CD4-positive, alpha-beta memory T cell (primary cell): ENCODE measurements around the gene TTF1. TPM values are rescaled to one million over a fixed set of nuclear protein-coding genes. Genes with fewer than 3 reads are reported as not detected.
"Not testable (repeated sequence)": the region's sequence is repeated elsewhere in the genome, so short reads cannot be mapped to it uniquely, and the experiment has no call there.

ENCODE experiments used
- CTCF ChIA-PET: fragments of 350-600 bp; sonication (Branson Sonifier 250); formaldehyde crosslinking; loops from one replicate; lab custom pipeline; 2021; ENCODE audit warnings: inconsistent platforms; ENCODE audit not compliant: partially characterized antibody; lab: Charles Lee
- POLR2A ChIA-PET: fragments of 350-600 bp; sonication (Branson Sonifier 250); formaldehyde crosslinking; loops from one replicate; lab custom pipeline; 2021; ENCODE audit not compliant: partially characterized antibody; lab: Charles Lee
- DNase-seq, 5 donors: peaks; one replicate each; pipeline versions ENCODE4 v3.0.0 to v3.0.0-alpha.2; 2020 to 2022; ENCODE audit warnings: mixed read lengths in 1 of 5
- H3K27ac ChIP-seq: one replicate; pipeline ENCODE4 v1.7.0; 2013; ENCODE audit warnings: low read depth, low read length
- H3K27me3 ChIP-seq: 2 replicates; pipeline ENCODE4 v1.7.0; 2013; ENCODE audit warnings: mild to moderate bottlenecking, low read length, moderate library complexity; ENCODE audit not compliant: insufficient read depth
- H3K36me3 ChIP-seq: 2 replicates; pipeline ENCODE4 v1.7.0; 2013; ENCODE audit warnings: mild to moderate bottlenecking, low read length, moderate library complexity; ENCODE audit not compliant: insufficient read depth
- H3K4me1 ChIP-seq: 2 replicates; pipeline ENCODE4 v1.7.0; 2013; ENCODE audit warnings: mild to moderate bottlenecking, low read length, moderate library complexity; ENCODE audit not compliant: insufficient read depth
- H3K4me3 ChIP-seq, 2 donors: one replicate each; pipeline ENCODE4 v1.7.0; 2013; ENCODE audit warnings: low read length in 2 of 2, mild to moderate bottlenecking in 1 of 2
- H3K9me3 ChIP-seq, 2 donors: one replicate each; pipeline ENCODE4 v1.7.0; 2013; ENCODE audit warnings: low read length in 2 of 2, control low read depth in 1 of 2; ENCODE audit not compliant: control insufficient read depth in 1 of 2
- H3K27ac Mint-ChIP-seq, 7 donors: one replicate each; pipeline ENCODE4 v1.8.0; 2020 to 2021; ENCODE audit warnings: mixed read lengths in 7 of 7, mild to moderate bottlenecking in 6 of 7, inconsistent platforms in 3 of 7, moderate library complexity in 3 of 7
- H3K27me3 Mint-ChIP-seq, 2 donors: one replicate each; pipeline ENCODE4 v1.8.0; 2020 to 2021; ENCODE audit warnings: mixed read lengths in 2 of 2
- H3K36me3 Mint-ChIP-seq, 2 donors: one replicate each; pipeline ENCODE4 v1.8.0; 2020 to 2021; ENCODE audit warnings: mixed read lengths in 2 of 2, inconsistent platforms in 1 of 2, mild to moderate bottlenecking in 1 of 2
- H3K4me1 Mint-ChIP-seq, 4 donors: one replicate each; pipeline ENCODE4 v1.8.0; 2020 to 2021; ENCODE audit warnings: mixed read lengths in 4 of 4, mild to moderate bottlenecking in 1 of 4
- H3K4me3 Mint-ChIP-seq, 8 donors: one replicate each; pipeline ENCODE4 v1.8.0; 2020 to 2021; ENCODE audit warnings: mixed read lengths in 8 of 8, mild to moderate bottlenecking in 7 of 8, moderate library complexity in 6 of 8, inconsistent platforms in 3 of 8
- H3K9me3 Mint-ChIP-seq, 8 donors: one replicate each; pipeline ENCODE4 v1.8.0; 2020 to 2021; ENCODE audit warnings: mixed read lengths in 8 of 8, mild to moderate bottlenecking in 5 of 8, inconsistent platforms in 3 of 8, moderate library complexity in 1 of 8
- intact Hi-C: fragments of 100-400 bp; cut with micrococcal nuclease; formaldehyde crosslinking; loops from one replicate; pipeline ENCODE4 v1.15.1; 2023
- polyA plus RNA-seq, 2 donors: library from polyadenylated mRNA; unstranded; fragments of 300-500 nt; fragmentation: Illumina TruSeq; gene quantifications; one replicate each; pipeline ENCODE4 v1.2.3, GENCODE V29; 2021
- total RNA-seq, 2 experiments: library from RNA; stranded (reverse); gene quantifications; one replicate each; pipeline ENCODE4 v1.2.3, GENCODE V29; 2021

TTF1 gene
- total and polyA plus RNA-seq, 4 experiments from 2014 or later: 5.8 to 22.2 (median 15.7) TPM

DNA sequence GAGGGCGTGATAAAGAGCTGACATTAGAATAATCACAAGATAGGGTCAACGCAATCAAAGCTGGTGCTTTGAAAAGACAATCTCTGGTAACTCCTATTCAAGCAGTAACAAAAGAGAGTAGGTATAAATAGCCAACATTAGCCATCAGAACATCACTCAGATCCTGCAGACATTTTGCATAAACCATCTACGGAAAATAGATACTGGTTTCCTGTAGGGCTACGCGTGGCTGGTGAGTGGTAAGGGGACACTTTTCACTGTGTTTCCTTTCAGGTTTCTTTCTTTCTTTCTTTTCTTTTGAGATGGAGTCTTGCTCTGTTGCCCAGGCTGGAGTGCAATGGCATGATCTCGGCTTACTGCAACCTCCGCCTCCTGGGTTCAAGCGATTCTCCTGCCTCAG lies 22.3 kb downstream of the TTF1 start:
- CTCF ChIA-PET: interaction anchor here (0.6 kb wide), 1 partner anchor 31 kb away, joined by 3 read pairs; no protein-coding TSS in a partner anchor
- H3K27me3 ChIP-seq: no peaks in the 10 kb centered on the region
- H3K4me3 Mint-ChIP-seq: no peak overlapping the region
- H3K27me3 Mint-ChIP-seq: no peaks in the 10 kb centered on the region
- H3K4me3 ChIP-seq: no peak overlapping the region
- H3K9me3 Mint-ChIP-seq: no peaks in the 10 kb centered on the region
- intact Hi-C loops: no loop called here
- no peak for DNase-seq
- H3K4me1 ChIP-seq: no peaks in the 10 kb centered on the region
- H3K27ac Mint-ChIP-seq: peak overlapping the region in 4 of 7 donors; percentile 1 to 80 (median 17)
- H3K9me3 ChIP-seq: no peaks in the 10 kb centered on the region
- H3K4me1 Mint-ChIP-seq: peaks cover 11 to 15% (median 12%) of the 10 kb centered on the region in 4 donors
- H3K36me3 Mint-ChIP-seq: peaks cover 40 to 70% of the 10 kb centered on the region in 2 donors
- H3K27ac ChIP-seq: no peak overlapping the region
- POLR2A ChIA-PET: interaction anchor here (0.6 to 1.2 kb wide), 2 partner anchors 10 to 29 kb away, joined by 3 to 4 read pairs; partner anchors contain the start of gene SETX
- peaks cover 52% of the 10 kb centered on the region for H3K36me3 ChIP-seq

DNA sequence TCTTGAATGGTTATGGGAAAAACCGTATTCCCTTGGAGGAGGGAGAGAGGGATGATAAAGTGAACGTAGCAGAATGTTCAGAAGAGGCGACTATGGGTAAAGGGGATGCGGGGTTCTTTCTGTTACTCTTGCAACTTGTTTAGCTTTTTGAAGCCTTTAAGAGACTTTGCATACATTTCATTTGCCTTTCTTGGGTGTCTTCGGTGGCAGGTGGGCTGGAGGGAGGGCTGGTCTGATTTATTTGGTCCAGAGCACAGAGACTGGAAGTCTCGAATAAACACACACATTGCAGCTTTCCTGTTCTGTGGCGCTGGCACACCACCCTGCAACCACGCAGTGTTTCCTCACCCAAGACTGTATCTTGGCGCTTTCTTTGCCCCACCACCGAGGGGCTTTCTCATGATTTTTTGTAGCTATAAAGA lies 23.2 kb downstream of the TTF1 start:
- Mint-ChIP-seq H3K4me1 (peaks cover 11 to 15% (median 12%) of the 10 kb centered on the region in 4 donors), H3K9me3 (no peaks in the 10 kb centered on the region), H3K27ac (peak overlapping the region in 5 of 7 donors; percentile 3 to 84 (median 61)), H3K27me3 (no peaks in the 10 kb centered on the region), H3K36me3 (peaks cover 33 to 62% of the 10 kb centered on the region in 2 donors), H3K4me3 (no peak overlapping the region)
- Histone ChIP-seq H3K4me1 (no peaks in the 10 kb centered on the region), H3K27ac (no peak overlapping the region), H3K36me3 (peaks cover 50% of the 10 kb centered on the region), H3K27me3 (no peaks in the 10 kb centered on the region), H3K4me3 (no peak overlapping the region), H3K9me3 (no peaks in the 10 kb centered on the region)
- CTCF ChIA-PET: no interaction called here
- DNase-seq: no peak
- POLR2A ChIA-PET: interaction anchor here (0.6 to 1.2 kb wide), 2 partner anchors 9 to 28 kb away, joined by 3 to 4 read pairs; partner anchors contain the start of gene SETX
- intact Hi-C loops: no loop called here

DNA sequence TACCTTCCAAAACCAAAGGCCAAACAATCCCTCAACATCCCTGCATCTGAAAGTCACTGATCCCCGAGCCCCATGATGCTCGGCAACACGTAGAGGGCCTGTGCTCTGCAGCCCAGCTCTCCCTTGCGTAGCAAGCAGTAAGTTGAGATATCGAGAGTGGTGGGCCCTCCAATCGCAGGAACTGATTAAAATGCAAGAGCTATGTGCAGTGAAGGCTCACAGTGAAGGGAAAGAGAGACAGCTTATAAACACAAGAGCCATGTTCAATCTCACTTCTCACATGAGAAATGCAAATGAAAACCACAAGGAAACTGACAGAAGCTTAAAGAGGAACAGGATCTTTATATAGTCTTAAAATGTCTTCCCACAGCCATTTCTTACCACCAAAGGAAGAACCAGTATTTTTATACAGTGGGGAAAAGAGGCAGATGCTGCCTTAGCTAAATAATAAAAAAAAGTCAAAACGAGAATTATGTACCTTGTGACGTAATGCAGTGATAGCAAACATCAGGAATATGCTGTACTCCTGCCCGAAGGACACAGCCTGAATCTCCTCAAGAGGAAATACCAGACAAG lies 24.6 kb downstream of the TTF1 start:
- Mint-ChIP-seq H3K4me1 (peaks cover 11 to 15% (median 12%) of the 10 kb centered on the region in 4 donors), H3K9me3 (no peaks in the 10 kb centered on the region), H3K27me3 (no peaks in the 10 kb centered on the region), H3K27ac (peak overlapping the region in 5 of 7 donors; percentile 29 to 80 (median 57)), H3K4me3 (peak overlapping the region in 1 of 8 donors; percentile 20), H3K36me3 (peaks cover 24 to 51% of the 10 kb centered on the region in 2 donors)
- ChIA-PET CTCF (no interaction called here), POLR2A (no interaction called here)
- no peak overlapping the region for H3K27ac ChIP-seq
- peaks cover 51% of the 10 kb centered on the region for H3K36me3 ChIP-seq
- intact Hi-C loops: no loop called here
- H3K4me1 ChIP-seq: no peaks in the 10 kb centered on the region
- no peak for DNase-seq
- no peaks in the 10 kb centered on the region for H3K27me3 ChIP-seq
- H3K4me3 ChIP-seq: no peak overlapping the region
- no peaks in the 10 kb centered on the region for H3K9me3 ChIP-seq

DNA sequence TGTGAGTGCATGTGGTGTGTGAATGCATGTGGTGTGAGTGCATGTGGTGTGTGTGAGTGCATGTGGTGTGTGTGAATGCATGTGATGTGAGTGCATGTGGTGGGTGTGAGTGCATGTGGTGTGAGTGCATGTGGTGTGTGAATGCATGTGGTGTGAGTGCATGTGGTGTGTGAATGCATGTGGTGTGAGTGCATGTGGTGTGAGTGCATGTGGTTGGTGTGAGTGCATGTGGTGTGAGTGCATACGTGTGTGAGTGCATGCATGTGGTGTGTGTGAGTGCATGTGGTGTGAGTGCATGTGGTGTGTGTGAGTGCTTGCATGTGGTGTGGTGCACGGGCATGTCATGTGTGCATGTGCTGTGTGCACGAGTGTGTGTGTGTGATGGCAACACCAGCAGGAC lies 28.2 kb downstream of the TTF1 start:
- H3K9me3 ChIP-seq, POLR2A ChIA-PET, H3K27me3 Mint-ChIP-seq, intact Hi-C loops, H3K27me3 ChIP-seq, DNase-seq, H3K4me3 ChIP-seq, CTCF ChIA-PET, H3K4me1 ChIP-seq, H3K9me3 Mint-ChIP-seq, H3K4me3 Mint-ChIP-seq, H3K27ac ChIP-seq, H3K27ac Mint-ChIP-seq: not testable (repeated sequence)
- Mint-ChIP-seq H3K4me1 (peaks cover 3 to 11% (median 10%) of the 10 kb centered on the region in 4 donors), H3K36me3 (peaks cover 19 to 31% of the 10 kb centered on the region in 2 donors)
- peaks cover 51% of the 10 kb centered on the region for H3K36me3 ChIP-seq

DNA sequence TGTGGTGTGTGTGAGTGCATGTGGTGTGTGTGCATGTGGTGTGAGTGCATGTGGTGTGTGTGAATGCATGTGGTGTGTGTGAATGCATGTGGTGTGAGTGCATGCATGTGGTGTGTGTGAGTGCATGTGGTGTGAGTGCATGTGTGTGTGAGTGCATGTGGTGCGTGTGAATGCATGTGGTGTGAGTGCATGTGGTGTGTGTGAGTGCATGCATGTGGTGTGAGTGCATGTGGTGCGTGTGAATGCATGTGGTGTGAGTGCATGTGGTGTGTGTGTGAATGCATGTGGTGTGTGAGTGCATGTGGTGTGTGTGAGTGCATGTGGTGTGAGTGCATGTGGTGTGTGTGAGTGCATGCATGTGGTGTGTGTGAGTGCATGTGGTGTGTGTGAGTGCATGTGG lies 28.9 kb downstream of the TTF1 start:
- H3K4me3 ChIP-seq, H3K4me1 ChIP-seq, H3K27ac ChIP-seq, intact Hi-C loops, POLR2A ChIA-PET, H3K9me3 ChIP-seq, DNase-seq, H3K9me3 Mint-ChIP-seq, H3K4me3 Mint-ChIP-seq, H3K27me3 Mint-ChIP-seq, H3K27me3 ChIP-seq, H3K27ac Mint-ChIP-seq, CTCF ChIA-PET: not testable (repeated sequence)
- Mint-ChIP-seq H3K4me1 (peaks cover 5 to 13% (median 9%) of the 10 kb centered on the region in 4 donors), H3K36me3 (peaks cover 19 to 26% of the 10 kb centered on the region in 2 donors)
- H3K36me3 ChIP-seq: peaks cover 51% of the 10 kb centered on the region

DNA sequence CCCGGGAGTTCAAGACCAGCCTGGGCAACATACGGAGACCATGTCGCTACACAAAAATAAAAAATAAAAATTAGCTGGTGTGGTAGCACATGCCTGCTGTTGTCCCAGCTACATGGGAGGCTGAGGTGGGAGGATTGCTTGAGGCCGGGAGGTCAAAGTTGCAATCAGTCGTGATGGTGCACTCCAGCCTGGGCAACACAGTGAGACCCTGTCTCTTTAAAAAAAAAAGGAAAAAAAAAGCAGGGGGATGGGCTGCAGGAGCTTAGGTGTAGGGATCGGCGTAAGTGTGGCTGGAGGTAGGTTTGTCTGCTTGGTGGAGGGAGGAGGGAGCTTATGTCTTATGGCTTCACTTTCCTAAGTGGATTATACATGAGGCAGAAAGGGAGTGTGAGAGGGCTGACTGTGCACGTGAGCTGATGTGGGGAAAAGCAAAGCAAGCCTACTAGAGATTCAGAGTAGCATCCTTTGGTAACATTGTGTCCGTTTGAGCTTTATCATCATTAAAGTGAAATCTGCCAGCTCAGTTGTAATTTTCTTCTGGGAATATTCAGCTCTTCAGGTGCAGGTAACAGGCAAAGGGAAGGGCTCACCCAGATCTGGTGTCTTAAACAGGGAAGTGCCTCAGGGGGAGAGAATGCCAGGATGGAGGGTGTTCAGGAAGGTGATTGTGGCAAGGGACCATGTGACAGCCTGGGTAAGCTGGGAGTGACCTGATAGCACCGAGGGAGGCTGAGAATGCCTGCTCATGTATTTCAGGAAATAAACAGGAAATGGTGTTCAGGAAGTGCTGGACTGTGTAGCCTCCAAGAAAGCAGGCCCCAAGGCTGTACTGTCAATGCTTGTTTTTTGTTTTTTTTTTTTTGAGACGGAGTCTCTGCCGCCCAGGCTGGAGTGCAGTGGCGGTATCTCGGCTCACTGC lies 34.2 kb downstream of the TTF1 start:
- Mint-ChIP-seq H3K36me3 (peaks cover 17% of the 10 kb centered on the region in 2 donors), H3K4me1 (peaks cover 11 to 15% (median 12%) of the 10 kb centered on the region in 4 donors), H3K4me3 (peak overlapping the region in 5 of 8 donors; percentile 47 to 73 (median 57)), H3K27ac (peak overlapping the region; percentile 1 to 91 (median 69)), H3K27me3 (no peaks in the 10 kb centered on the region), H3K9me3 (no peaks in the 10 kb centered on the region)
- Histone ChIP-seq H3K4me1 (peaks cover 12% of the 10 kb centered on the region), H3K9me3 (no peaks in the 10 kb centered on the region), H3K4me3 (no peak overlapping the region), H3K27ac (no peak overlapping the region), H3K27me3 (no peaks in the 10 kb centered on the region), H3K36me3 (peaks cover 25% of the 10 kb centered on the region)
- ChIA-PET CTCF (interaction anchor here (0.7 kb wide), 1 partner anchor 133 kb away, joined by 3 read pairs; no protein-coding TSS in a partner anchor), POLR2A (interaction anchor here (0.6 to 1.9 kb wide), 4 partner anchors 17 to 25 kb away, joined by 3 to 7 read pairs (median 4); partner anchors contain the start of gene SETX)
- intact Hi-C loops: no loop called here
- no peak for DNase-seq

DNA sequence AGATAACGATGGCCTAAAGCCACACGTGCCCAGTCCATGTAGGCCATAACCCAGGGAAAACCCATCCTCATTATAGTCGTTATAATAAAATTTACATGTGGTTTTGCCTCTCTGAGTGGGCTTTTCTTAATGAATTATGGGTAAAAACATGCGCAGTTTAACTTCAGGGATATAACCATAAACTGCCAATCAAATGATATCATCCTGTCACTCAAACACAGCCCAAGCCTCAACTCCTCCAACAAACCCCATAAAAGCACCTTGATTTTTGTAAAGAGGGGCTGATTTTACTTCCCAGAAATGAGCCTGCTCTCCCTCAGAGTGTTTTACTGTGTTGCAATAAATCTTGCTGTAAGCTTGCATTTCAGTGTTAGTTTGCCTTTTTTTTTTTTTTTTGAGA lies 36.0 kb downstream of the TTF1 start:
- no peaks in the 10 kb centered on the region for H3K27me3 ChIP-seq
- no peaks in the 10 kb centered on the region for H3K9me3 ChIP-seq
- Mint-ChIP-seq H3K4me3 (no peak overlapping the region), H3K4me1 (peaks cover 11 to 15% (median 12%) of the 10 kb centered on the region in 4 donors), H3K27me3 (no peaks in the 10 kb centered on the region), H3K27ac (no peak overlapping the region), H3K9me3 (no peaks in the 10 kb centered on the region), H3K36me3 (peaks cover 9 to 10% of the 10 kb centered on the region in 2 donors)
- ChIA-PET POLR2A (no interaction called here), CTCF (no interaction called here)
- intact Hi-C loops: no loop called here
- H3K4me1 ChIP-seq: peaks cover 12% of the 10 kb centered on the region
- DNase-seq: no peak
- no peak overlapping the region for H3K4me3 ChIP-seq
- H3K36me3 ChIP-seq: peaks cover 8% of the 10 kb centered on the region
- H3K27ac ChIP-seq: no peak overlapping the region
